Activated gamma-delta T cell treated with Interleukin-2 at 50 U/mL for 16 hours (primary cell): Measurements from ENCODE around the gene FTL.
A peak's percentile ranks its signal among the peaks of the same experiment; 100 is the strongest.
"Not testable (repeated sequence)": the region's sequence is repeated elsewhere in the genome, so short reads cannot be mapped to it uniquely, and the experiment has no call there.

Experiments used
- DNase-seq: peaks from one replicate; pipeline ENCODE4 v3.0.0-alpha.2; 2020

Gene FTL

DNA sequence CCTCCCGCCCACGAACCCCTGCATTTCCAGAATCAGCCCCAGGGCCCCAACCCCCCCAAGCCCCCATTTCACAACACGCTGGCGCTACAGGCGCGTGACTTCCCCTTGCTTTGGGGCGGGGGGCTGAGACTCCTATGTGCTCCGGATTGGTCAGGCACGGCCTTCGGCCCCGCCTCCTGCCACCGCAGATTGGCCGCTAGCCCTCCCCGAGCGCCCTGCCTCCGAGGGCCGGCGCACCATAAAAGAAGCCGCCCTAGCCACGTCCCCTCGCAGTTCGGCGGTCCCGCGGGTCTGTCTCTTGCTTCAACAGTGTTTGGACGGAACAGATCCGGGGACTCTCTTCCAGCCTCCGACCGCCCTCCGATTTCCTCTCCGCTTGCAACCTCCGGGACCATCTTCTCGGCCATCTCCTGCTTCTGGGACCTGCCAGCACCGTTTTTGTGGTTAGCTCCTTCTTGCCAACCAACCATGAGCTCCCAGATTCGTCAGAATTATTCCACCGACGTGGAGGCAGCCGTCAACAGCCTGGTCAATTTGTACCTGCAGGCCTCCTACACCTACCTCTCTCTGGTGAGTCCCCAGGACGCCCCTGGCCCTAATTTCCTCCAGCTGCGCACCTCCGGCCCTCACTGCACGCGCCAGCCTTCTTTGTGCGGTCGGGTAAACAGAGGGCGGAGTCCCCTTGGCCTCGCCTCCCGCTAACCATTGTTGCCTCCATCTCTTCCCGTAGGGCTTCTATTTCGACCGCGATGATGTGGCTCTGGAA lies at the start of gene FTL:
Gene FTL (plus strand): TSS at position 270 of the 766 bp plus-strand sequence. CDS start 199 bp downstream, at position 469.
- DNase-seq: peak; percentile 91

DNA sequence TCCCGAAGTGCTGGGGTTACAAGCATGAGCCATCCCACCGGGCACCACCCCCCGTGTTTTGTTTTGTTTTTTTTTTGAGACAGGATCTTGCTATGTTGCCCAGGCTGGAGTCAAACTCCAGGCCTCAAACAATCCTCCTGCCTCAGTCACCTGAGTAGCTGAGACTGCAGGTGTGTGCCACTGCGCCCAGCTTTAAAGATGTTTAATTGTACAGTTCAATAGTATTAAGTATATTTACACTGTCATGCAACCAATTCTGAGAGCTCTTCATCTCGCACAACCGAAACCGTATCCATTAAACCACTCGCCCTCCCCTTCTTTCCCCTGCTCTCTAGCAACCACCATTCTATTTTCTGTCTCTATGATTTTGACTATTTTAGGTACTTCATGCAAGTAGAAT lies 49.4 kb upstream of the FTL start:
- DNase-seq: no peak

DNA sequence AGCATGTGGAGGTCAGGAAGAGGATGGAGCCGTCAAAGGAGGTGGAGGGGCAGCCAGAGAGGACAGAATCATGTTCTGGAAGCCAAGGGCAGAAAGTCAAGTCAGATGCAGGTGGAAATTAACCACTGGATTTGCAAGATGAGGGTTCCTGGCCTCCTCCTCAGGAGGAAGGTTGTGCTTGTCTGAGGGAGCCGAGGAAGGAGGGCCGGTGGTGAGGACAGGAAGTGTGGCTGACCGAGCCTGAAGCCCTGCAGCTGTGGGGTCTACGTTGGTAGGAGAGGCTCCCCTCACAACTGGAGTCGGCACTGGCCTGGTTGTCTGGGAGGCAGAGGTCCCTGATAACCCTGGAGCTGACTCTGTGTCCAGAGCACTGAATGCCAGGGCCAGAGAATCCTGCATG lies 47.0 kb upstream of the FTL start:
- DNase-seq: no peak

DNA sequence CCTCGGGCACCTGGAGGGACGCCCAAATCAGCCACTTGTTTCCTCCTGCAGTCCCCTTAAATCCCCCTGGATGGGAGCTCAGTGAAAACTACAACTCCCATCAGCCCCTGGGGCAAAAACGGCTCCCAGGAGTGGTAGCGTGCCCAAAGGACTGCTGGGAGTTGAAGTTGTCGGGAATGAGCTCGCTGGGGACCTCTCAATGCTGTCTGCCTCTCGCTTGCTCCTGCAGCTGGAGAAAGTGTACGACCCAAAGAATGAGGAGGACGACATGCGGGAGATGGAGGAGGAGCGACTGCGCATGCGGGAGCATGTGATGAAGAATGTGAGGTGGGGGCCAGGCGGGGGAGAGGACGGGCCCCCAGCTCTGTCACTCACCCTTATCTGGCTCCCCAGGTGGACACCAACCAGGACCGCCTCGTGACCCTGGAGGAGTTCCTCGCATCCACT lies 46.3 kb upstream of the FTL start:
- DNase-seq: no peak

- not testable (repeated sequence) for DNase-seq
Observed at GRCh38 chr19:48919271-48919670, 45.8 kb upstream of the FTL start.

GRCh38 chr19:48920949-48921348 lies 44.2 kb upstream of the FTL start:
- no peak for DNase-seq

DNA sequence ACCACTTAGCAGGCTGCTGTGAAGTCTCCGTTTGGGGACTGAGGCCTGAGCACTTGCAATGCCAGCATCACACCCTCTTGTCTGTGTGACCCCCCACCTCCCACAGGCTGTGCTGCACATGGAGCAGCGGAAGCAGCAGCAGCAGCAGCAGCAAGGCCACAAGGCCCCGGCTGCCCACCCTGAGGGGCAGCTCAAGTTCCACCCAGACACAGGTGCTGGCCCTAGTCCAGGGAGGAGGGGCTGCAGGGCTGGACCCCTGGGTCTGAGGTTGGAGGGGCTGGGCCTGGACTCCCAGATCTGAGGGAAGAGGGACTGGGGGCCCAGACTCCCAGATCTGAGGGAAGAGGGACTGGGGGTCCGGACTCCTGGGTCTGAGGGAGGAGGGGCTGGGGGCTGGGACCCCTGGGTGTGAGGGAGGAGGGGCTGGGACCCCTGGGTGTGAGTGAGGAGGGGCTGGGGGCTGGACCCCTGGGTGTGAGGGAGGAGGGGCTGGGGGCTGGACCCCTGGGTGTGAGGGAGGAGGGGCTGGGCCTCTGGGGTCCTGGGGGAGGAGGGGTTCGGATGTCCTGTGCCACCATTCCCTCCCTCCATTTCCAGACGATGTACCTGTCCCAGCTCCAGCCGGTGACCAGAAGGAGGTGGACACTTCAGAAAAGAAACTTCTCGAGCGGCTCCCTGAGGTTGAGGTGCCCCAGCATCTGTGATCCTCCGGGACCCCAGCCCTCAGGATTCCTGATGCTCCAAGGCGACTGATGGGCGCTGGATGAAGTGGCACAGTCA lies 43.2 kb upstream of the FTL start:
- DNase-seq: no peak

DNA sequence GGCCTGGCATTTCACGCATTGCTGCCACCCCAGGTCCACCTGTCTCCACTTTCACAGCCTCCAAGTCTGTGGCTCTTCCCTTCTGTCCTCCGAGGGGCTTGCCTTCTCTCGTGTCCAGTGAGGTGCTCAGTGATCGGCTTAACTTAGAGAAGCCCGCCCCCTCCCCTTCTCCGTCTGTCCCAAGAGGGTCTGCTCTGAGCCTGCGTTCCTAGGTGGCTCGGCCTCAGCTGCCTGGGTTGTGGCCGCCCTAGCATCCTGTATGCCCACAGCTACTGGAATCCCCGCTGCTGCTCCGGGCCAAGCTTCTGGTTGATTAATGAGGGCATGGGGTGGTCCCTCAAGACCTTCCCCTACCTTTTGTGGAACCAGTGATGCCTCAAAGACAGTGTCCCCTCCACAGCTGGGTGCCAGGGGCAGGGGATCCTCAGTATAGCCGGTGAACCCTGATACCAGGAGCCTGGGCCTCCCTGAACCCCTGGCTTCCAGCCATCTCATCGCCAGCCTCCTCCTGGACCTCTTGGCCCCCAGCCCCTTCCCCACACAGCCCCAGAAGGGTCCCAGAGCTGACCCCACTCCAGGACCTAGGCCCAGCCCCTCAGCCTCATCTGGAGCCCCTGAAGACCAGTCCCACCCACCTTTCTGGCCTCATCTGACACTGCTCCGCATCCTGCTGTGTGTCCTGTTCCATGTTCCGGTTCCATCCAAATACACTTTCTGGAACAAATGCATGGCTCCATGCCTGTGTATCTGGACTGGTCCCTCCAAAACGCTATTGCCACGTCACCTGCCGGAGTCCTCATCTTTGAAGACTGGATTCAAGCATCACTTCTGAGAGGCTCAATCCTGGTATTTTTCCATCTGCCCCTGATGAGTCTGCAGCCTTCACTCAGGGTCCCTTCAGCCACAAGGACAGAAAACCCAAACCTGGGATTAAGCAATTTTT lies 42.3 kb upstream of the FTL start:
- DNase-seq: no peak

- no peak for DNase-seq
Observed at GRCh38 chr19:48925240-48925843, 39.8 kb upstream of the FTL start.

DNA sequence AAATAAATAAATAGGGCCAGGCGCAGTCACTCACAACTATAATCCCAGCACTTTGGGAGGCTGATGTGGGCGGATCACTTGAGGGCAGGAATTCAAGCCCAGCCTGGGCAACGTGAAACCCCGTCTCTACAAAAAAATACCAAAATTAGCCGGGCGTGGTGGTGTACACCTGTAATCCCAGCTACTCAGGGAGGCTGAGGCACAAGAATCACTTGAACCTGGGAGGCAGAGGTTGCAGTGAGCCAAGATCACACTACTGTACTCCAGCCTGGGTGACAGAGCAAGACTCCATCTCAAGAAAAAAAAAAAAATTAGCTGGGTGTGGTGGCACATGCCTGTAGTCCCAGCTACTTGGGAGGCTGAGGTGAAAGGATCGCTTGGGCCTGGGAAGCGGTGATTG lies 39.2 kb upstream of the FTL start:
- not testable (repeated sequence) for DNase-seq

DNA sequence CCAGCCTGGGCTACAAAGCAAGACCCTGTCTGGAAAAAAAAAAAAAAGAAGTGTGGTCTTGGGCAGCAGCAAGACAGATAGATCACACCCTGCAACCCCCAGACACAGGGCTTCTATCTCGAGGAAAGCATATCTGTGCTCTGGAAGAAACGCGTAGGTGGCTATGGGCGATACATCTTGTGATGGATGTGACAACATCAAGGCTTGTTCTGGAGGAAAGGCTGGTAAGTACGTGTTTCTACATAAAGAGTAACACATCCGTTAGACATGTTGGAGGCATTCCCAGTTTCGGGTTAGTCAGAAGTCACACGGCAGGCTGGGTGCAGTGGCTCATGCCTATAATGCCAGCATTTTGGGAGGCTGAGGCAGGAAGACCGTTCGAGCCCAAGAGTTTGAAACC lies 38.2 kb upstream of the FTL start:
- no peak for DNase-seq

DNA sequence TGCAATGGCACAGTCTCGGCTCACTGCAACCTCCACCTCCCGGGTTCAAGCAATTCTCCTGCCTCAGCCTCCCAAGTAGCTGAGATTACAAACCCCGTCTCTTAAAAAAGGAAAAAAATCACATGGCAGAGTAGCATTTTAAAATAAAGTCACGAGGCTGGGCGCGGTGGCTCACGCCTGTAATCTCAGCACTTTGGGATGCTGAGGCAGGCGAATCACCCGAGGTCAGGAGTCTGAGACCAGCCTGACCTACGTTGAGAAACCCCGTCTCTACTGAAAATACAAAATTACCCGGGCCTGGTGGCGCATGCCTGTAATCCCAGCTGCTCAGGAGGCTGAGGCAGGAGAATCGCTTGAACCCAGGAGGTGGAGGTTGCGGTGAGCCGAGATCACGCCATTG lies 37.4 kb upstream of the FTL start:
- not testable (repeated sequence) for DNase-seq

- DNase-seq: no peak
Observed at GRCh38 chr19:48928164-48929025, 36.7 kb upstream of the FTL start.

DNA sequence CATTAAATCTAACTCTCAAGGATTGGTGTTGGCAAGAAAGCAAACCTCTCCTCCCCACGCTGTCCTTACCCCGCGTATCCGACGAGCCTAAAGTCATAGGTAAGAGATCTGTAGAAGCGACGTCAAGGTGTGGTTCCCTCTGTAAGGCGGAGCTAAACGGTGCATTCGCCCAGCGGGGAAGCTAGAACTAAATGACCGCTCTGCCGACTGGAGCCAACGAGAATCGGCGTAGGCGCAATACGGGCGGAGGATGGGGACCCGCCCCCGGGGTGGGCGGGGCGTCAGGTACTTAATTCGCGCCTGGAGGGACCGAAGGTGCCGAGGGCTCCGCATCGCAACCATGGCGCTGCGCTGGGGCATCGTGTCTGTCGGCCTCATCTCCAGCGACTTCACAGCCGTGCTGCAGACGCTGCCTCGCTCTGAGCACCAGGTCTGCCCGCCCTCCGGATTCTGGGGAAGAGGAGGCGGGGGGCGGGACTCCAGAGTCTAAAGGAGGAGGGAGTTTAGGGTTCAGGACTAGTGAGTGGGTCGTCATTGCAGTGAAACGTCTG lies 31.7 kb upstream of the FTL start, which contains the start of gene DHDH:
Gene DHDH (plus strand): TSS at position 318 of the 551 bp plus-strand sequence. CDS start 23 bp downstream, at position 341.
- peak; percentile 85 for DNase-seq

GRCh38 chr19:48934837-48935236 lies 30.3 kb upstream of the FTL start:
- no peak for DNase-seq

DNA sequence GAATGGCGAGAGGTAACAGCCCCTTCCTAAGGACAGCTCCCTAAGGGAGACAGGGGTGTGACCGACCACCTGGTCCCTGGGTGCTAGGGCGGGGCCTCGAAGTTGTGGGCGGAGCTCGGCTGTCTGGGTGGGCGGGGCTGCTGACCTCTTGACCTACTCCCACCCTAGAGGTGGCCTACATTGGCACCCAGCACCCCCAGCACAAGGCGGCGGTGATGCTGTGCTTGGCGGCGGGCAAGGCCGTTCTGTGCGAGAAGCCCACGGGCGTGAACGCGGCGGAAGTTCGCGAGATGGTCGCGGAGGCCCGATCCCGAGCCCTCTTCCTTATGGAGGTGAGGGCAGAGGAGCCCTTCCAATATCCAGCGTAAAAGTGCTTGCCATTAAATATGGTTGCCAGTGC lies 29.2 kb upstream of the FTL start:
- DNase-seq: no peak

DNA sequence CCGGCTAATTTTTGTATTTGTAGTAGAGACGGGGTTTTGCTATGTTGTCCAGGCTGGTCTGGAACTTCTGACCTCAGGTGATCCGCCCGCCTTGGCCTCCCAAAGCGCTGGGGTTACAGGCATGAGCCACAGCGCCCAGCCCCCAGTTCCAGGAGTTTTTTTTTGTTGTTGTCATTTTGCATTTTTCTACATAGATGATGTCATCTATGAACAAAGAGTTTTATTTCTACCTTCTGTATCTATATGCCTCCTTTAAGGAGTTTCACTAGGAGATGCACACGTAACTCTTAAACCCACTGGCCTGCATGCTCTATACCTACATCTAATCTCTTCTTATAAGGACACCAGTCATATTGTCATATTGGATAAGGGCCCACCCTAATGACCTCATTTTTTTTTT lies 26.9 kb upstream of the FTL start:
- DNase-seq: no peak

GRCh38 chr19:48940902-48941301 lies 24.2 kb upstream of the FTL start:
- no peak for DNase-seq

DNA sequence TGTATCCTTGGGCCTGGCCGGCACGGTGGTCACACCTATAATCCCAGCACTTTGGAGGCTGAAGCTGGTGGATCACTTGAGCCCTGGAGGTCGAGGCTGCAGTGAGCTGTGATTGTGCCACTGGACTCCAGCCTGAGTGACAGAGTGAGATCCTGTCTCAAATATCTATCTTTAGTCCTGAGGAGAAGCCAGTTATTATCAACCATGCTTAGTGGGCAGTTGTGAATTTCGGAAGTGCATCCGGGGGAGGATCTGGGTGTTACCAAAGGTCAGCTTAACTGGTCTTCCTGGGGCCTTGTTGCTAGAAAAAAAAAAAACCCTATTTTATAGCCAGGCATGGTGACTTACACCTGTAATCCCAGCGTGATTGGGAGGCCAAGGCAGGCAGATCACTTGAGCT lies 22.0 kb upstream of the FTL start:
- no peak for DNase-seq

GRCh38 chr19:48945415-48945814 lies 19.7 kb upstream of the FTL start:
- DNase-seq: no peak

DNA sequence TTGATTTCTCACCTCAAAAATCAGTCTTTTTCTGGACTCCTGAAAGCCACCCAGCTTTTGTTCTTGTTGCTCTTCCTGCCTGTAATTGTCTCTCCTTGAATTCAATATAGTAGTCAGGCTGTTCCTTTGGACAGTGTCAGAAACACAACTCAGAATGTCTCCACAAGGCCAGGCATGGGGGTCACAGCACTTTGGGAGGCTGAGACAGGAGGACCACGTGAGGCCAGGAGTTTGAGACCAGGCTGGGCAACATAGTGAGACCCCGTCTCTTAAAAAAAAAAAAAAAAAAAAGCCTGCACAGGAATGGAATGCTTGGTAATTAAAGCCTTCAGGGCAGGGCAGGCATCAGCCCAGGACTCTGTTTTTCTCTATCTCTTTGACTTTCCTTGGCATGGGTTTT lies 19.3 kb upstream of the FTL start:
- DNase-seq: no peak
